Fibroblast of gingiva (primary cell): Measurements from ENCODE around the gene SMURF1.

Experiments used
- DNase-seq: peaks from one replicate; pipeline ENCODE4 v3.0.0-alpha.2; 2011; ENCODE audit warnings: low read depth

Gene SMURF1

GRCh38 chr7:98988641-98989040, 155.3 kb downstream of the SMURF1 start:
- no peak for DNase-seq

DNA sequence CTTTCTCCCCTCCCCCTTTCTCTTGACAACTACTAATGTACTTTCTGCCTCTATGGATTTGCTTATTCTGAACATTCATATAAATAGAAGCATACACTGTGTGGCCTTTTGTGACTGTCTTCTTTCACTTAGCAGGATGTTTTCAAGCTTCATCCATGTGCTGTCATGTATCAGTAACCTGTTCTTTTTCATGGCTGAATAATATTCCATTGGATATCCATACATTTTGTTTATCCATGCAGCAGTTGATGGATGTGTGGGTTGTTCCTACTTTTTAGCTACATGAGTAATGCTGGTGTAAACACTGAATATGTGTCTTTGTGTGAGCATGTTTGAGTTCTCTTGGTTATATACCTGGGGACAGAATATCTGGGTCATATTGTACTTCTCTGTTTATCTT, 158.0 kb downstream of the SMURF1 start:
- no peak for DNase-seq

GRCh38 chr7:98985406-98985805, 158.5 kb downstream of the SMURF1 start:
- no peak for DNase-seq

DNA sequence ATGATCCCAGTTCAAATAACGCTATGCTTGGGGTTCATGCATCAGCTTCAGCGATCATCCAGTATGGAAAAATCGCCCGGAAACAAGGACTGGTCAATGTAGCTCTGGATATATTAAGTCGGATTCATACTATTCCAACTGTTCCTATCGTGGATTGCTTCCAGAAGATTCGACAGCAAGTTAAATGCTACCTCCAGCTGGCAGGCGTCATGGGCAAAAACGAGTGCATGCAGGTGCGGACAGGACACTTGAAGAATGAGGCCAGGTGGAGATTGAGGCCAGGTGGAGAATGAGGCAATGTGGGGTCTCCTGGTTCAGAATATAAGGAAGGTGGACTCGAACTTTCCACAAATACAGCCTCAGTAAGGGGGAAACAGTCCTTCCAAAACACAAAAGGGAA, 159.8 kb downstream of the SMURF1 start:
- no peak for DNase-seq

DNA sequence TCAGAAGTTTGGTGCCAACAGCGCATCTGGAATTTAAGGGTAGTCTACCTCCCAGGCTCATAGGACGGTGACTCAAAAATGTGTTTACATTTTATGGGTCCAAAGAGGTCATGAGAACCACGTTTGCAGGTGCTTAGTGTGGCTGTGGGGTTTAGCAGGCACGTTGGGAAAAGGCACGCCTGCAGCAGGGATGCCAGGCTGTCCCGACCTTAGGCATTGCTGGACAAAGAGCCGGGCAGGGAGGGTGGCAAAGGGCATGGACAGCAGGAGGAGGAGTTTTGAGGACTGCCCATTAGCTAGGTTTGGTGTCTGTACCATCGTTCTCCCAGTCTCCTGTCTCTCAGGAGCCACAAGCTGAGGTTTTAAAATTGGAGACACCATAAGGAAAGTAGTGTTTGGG, 161.2 kb downstream of the SMURF1 start:
- no peak for DNase-seq

DNA sequence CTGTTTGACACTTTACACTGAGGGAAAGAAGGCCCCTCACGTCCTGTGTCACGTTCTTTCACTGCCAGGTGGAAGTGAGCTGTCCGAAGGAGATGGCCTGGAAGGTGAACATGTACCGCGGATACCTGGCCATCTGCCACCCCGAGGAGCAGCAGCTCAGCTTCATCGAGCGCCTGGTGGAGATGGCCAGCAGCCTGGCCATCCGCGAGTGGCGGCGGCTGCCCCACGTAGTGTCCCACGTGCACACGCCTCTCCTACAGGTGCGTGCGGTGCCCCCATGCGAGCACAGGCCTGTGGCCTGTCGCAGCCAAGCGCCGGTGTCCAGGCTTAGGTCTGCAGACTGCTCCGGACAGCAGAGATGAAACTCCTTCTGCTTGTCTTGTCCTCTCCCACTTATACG, 162.2 kb downstream of the SMURF1 start:
- no peak for DNase-seq

GRCh38 chr7:98978672-98979071, 165.2 kb downstream of the SMURF1 start:
- no peak for DNase-seq
